ENCODE measurements around the gene RASIP1. TPM values are rescaled to one million over a fixed set of nuclear protein-coding genes. Genes with fewer than 3 reads are reported as not detected.
A peak's percentile ranks its signal among the peaks of the same experiment; 100 is the strongest.

Gene RASIP1
- polyA plus RNA-seq, 1 experiment, result 0.32 TPM

DNA sequence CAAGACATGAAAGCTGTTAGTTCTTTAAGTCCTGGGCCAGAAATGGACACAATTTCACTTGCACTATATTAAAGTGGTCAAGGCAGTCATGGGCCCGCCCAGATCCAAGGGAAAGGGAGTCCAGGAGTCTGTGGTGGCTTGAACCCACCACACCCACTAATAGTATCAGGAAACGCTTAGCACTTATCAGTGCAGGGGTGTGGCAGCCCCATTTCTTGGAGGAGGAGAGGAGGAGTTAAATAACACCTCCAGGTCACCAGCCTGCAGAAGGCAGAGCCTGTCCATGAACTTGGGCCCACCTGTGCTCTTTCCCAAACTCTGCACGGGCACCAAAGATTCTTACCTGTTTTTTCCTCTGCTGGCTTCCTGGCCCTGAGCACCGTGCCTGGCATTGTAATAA, 62.2 kb downstream of the RASIP1 start:
- POLR2A ChIA-PET, result no interaction called here
- Histone ChIP-seq H3K9me3 (ENCODE audit: control insufficient read depth, insufficient read depth, low read length) (peaks cover 3% of the 10 kb centered on the region; the same call in 1 of the 2 replicates), H3K4me3 (ENCODE audit: low read depth, low read length) (no peak overlapping the region), H3K27ac (ENCODE audit: low read depth, low read length) (no peak overlapping the region), H3K27me3 (ENCODE audit: control insufficient read depth, insufficient read depth, low read length) (peaks cover 7% of the 10 kb centered on the region)
- TF ChIP-seq, protein P1, sequence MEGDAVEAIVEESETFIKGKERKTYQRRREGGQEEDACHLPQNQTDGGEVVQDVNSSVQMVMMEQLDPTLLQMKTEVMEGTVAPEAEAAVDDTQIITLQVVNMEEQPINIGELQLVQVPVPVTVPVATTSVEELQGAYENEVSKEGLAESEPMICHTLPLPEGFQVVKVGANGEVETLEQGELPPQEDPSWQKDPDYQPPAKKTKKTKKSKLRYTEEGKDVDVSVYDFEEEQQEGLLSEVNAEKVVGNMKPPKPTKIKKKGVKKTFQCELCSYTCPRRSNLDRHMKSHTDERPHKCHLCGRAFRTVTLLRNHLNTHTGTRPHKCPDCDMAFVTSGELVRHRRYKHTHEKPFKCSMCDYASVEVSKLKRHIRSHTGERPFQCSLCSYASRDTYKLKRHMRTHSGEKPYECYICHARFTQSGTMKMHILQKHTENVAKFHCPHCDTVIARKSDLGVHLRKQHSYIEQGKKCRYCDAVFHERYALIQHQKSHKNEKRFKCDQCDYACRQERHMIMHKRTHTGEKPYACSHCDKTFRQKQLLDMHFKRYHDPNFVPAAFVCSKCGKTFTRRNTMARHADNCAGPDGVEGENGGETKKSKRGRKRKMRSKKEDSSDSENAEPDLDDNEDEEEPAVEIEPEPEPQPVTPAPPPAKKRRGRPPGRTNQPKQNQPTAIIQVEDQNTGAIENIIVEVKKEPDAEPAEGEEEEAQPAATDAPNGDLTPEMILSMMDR (IDR thresholded peaks at IDR 0.05; ENCODE audit: low read depth, low read length), result no peak
- no peak for DNase-seq (ENCODE audit: low read depth, low spot score)
- CTCF ChIA-PET, result no interaction called here

DNA sequence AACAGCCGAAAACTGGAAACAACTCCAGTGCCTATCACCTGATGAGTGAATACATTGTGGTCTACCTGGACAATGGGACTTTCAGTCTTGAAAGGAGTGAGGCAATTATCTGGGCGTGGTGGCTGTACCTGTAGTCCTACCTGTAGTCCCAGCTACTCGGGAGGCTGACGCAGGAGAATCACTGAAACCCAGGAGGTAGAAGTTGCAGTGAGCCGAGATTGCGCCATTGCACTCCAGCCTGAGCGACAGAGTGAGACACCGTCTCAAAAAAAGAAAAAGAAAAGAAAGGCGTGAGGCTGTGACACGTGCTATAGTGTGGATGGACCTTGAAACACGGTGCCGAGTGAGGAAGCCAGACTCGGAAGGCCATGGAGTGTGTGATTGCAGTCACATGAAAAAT, 63.5 kb downstream of the RASIP1 start:
- DNase-seq (ENCODE audit: low read depth, low spot score), result no peak
- H3K27me3 ChIP-seq (ENCODE audit: control insufficient read depth, insufficient read depth, low read length), result peaks cover 10% of the 10 kb centered on the region
- H3K27ac ChIP-seq (ENCODE audit: low read depth, low read length), result no peak overlapping the region
- TF ChIP-seq, protein P1 (IDR thresholded peaks at IDR 0.05; ENCODE audit: low read depth, low read length), result no peak
- H3K4me3 ChIP-seq (ENCODE audit: low read depth, low read length), result no peak overlapping the region
- peaks cover 3% of the 10 kb centered on the region; the same call in 1 of the 2 replicates for H3K9me3 ChIP-seq (ENCODE audit: control insufficient read depth, insufficient read depth, low read length)
- ChIA-PET CTCF (no interaction called here), POLR2A (interaction anchor here (0.7 kb wide), 1 partner anchor 10 kb away, joined by 4 read pairs; no protein-coding TSS in a partner anchor)

DNA sequence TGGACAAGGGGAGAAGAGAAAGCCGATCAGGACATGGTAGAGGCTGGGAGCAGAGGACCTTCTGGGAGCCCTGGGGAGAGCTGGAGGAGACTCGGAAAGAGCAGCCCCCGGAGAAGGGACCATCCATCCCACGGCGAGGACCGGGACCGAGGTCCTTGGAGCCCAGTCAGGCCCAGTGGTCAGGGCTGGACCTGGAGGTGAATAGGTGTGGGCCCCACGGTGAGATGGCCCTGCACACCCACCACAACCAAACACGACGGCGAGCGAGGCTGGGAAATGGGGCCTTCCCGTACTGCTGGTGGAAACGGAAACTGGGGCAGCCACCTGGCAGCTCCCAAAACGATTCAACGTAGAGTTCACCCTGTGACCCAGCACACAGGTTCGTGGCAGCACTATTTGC, 63.9 kb downstream of the RASIP1 start:
- DNase-seq (ENCODE audit: low read depth, low spot score), result no peak
- no peak overlapping the region for H3K4me3 ChIP-seq (ENCODE audit: low read depth, low read length)
- H3K27me3 ChIP-seq (ENCODE audit: control insufficient read depth, insufficient read depth, low read length), result peaks cover 7% of the 10 kb centered on the region
- ChIA-PET CTCF (interaction anchor here (1.1 kb wide), 1 partner anchor 15 kb away, joined by 3 read pairs; no protein-coding TSS in a partner anchor), POLR2A (no interaction called here)
- TF ChIP-seq, protein P1 (IDR thresholded peaks at IDR 0.05; ENCODE audit: low read depth, low read length), result no peak
- no peak overlapping the region for H3K27ac ChIP-seq (ENCODE audit: low read depth, low read length)
- peaks cover 3% of the 10 kb centered on the region; the same call in 1 of the 2 replicates for H3K9me3 ChIP-seq (ENCODE audit: control insufficient read depth, insufficient read depth, low read length)

DNA sequence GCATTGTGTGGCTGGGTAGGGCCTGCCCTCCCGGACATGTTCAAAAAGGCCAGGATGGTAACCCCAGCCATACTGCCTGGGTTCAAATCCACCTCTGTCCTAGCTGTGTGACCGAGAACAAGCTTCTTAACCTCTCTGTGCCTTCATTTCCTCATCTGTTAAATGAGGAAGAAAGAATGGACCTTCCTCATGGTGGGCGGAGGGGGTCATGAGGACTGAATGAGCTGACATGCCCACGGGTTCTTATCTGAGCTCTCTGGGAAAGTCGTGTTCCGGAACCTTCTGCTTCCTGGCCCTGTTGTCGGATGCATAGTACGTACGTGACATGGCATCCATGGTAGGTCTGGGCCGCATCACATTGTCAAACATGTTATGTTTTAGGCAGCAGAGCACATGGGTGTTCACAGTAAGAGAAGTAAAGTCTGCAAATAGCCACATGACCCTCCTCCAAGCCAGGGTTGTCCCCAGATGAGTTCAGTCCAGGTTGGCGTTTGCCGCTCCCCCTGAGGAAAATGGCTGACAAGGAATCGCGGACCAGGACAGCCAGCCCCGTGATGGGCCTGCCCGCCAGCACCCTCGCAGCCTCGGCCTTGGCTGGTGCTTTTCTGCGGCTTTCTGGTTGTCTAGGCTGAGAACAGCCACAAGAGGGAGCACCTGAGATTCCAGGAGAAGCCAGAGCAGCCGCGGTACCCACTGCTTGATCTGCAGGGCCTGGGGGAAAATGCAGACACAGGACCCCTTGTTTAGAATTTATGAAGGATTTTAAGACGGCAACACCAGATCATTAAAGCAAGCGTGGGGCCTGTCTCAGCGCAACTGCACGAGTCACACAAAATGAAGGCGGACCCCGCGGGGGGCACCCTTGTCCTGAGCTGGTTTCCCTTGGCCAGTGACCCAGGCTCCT, 65.2 kb downstream of the RASIP1 start:
- TF ChIP-seq, protein P1 (IDR thresholded peaks at IDR 0.05; ENCODE audit: low read depth, low read length), result peak; percentile 86
- DNase-seq (ENCODE audit: low read depth, low spot score), result no peak
- ChIA-PET POLR2A (no interaction called here), CTCF (interaction anchor here (0.5 to 2.3 kb wide), 21 partner anchors 10 to 117 kb away, joined by 3 to 22 read pairs (median 4); partner anchors contain the start of genes CA11 and FUT2)
- Histone ChIP-seq H3K9me3 (ENCODE audit: control insufficient read depth, insufficient read depth, low read length) (peaks cover 3% of the 10 kb centered on the region; the same call in 1 of the 2 replicates), H3K27ac (ENCODE audit: low read depth, low read length) (no peak overlapping the region), H3K4me3 (ENCODE audit: low read depth, low read length) (no peak overlapping the region), H3K27me3 (ENCODE audit: control insufficient read depth, insufficient read depth, low read length) (peaks cover 7% of the 10 kb centered on the region)

Measured in AG04450 (cell line).